GM18505 (cell line): ENCODE results near the gene PADI1.

Experiments used
- ATAC-seq: cut with Tn5 transposase; IDR thresholded peaks from one replicate; pipeline ENCODE4 v1.9.1; 2021; ENCODE audit not compliant: unreplicated experiment
- POLR2A ChIP-seq: IDR thresholded peaks from 4 replicates; pipeline ENCODE4 v1.6.1; 2011; ENCODE audit warnings: borderline replicate concordance; ENCODE audit not compliant: insufficient read depth, insufficient read length; ENCODE audit errors: extremely low read depth

Gene PADI1, protein sequence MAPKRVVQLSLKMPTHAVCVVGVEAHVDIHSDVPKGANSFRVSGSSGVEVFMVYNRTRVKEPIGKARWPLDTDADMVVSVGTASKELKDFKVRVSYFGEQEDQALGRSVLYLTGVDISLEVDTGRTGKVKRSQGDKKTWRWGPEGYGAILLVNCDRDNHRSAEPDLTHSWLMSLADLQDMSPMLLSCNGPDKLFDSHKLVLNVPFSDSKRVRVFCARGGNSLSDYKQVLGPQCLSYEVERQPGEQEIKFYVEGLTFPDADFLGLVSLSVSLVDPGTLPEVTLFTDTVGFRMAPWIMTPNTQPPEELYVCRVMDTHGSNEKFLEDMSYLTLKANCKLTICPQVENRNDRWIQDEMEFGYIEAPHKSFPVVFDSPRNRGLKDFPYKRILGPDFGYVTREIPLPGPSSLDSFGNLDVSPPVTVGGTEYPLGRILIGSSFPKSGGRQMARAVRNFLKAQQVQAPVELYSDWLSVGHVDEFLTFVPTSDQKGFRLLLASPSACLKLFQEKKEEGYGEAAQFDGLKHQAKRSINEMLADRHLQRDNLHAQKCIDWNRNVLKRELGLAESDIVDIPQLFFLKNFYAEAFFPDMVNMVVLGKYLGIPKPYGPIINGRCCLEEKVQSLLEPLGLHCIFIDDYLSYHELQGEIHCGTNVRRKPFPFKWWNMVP

DNA sequence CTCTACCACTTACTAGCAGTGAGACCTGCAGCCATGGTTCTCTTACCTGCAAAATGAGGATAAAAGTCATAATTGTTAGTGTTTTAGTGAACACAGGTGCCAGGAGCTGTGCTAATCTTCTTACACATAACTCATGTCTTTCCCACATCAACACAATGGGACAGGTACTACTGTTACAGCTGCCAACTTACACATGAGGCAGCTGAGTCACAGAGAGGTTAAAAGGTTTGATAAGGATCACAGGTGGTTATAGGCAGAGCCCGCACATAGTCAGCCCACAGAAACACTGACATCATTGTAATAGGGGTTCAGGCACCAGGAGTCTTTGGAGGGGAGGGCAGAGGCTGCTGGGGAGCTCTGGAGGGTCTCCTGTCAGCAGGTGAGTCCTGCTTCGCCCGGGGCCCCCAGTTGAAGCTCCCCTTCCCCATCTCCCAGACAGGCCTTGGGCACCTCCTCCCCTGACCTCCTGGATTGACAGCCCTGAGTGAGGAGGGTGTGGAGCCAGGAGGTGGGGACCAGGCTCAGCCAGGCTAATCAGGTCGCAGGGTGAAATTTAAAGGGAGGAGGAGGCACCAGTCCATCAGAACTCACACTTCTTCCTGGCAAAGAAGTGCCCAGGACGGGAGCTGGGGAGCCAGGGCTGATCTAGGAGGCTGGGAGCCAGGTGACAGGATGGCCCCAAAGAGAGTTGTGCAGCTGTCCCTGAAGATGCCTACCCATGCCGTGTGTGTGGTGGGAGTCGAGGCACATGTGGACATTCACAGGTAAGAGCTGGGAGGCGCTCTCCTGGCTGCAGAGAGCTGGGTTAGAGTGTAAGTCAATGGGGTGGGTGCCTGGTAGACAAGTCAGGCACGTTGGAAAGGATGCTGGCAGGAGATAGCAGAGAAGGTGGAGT lies at the start of gene PADI1:
Gene PADI1, plus strand, starts transcription at position 583 of the 895 bp plus-strand sequence. Its CDS starts 90 bp downstream, at position 673.
- TF ChIP-seq POLR2A = no peak
- ATAC-seq = no peak

GRCh38 chr1:17155257-17155920 lies 49.5 kb upstream of the PADI1 start:
- ATAC-seq = no peak
- no peak for TF ChIP-seq POLR2A

GRCh38 chr1:17156108-17156507 lies 48.8 kb upstream of the PADI1 start:
- no peak for TF ChIP-seq POLR2A
- ATAC-seq = no peak

GRCh38 chr1:17158961-17159360 lies 46.0 kb upstream of the PADI1 start:
- no peak for ATAC-seq
- TF ChIP-seq POLR2A = no peak

DNA sequence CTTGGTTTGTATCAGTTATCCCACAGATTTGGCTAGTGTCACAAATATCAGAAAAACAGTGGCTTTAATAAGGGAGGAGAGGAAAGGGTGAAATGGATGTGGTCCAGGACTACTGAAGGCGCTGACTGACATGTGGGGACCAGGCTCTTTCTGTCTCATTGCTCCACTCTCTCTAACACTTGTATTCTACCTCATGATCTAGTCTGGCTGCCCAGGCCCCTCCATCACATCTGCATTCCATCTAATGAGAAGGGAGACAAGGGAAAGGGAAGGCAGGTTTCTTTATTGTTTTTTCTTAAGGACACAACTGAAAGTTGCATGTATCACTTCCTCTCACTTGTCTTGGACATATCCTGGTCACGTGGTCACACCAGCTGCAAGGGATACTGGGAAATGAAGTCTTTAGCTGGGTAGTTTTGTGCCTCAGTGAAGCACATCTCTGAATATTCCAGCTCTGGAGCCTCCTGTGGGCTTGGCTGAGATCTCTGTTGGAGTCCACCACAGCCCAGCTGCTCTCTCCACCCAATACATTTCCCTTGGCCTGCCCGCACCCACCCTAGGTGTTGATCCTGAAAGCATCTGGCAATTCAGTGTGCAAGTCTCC lies 43.7 kb upstream of the PADI1 start:
- TF ChIP-seq POLR2A = no peak
- no peak for ATAC-seq

GRCh38 chr1:17161926-17162800 lies 42.8 kb upstream of the PADI1 start:
- ATAC-seq = no peak

GRCh38 chr1:17162941-17163340 lies 42.0 kb upstream of the PADI1 start:
- no peak for ATAC-seq

More at GRCh38 chr1:17161926-17162800, 42.8 kb upstream of the PADI1 start:
- TF ChIP-seq POLR2A = no peak

GRCh38 chr1:17163371-17163770 lies 41.6 kb upstream of the PADI1 start:
- ATAC-seq = no peak
- no peak for TF ChIP-seq POLR2A

More at GRCh38 chr1:17162941-17163340, 42.0 kb upstream of the PADI1 start:
- no peak for TF ChIP-seq POLR2A

GRCh38 chr1:17163789-17164666 lies 40.9 kb upstream of the PADI1 start:
- no peak for TF ChIP-seq POLR2A
- ATAC-seq = no peak

DNA sequence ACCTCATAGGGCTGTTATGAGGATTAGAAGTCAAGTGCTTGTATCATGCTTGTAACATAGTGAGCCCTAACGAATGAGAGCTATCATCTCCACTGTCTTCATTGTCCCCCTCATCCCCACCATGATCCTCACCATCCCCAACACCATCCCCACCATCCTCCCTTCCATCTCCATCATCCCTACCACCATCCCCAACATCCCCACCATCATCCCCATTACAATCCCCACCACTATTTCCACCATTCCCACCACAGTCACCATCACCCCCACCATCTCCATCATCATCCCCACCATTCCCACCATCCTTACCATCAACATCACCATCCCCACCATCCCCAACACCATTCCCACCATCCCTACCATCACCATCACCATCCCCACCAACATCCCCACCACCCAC lies 39.1 kb upstream of the PADI1 start:
- ATAC-seq = no peak
- no peak for TF ChIP-seq POLR2A

DNA sequence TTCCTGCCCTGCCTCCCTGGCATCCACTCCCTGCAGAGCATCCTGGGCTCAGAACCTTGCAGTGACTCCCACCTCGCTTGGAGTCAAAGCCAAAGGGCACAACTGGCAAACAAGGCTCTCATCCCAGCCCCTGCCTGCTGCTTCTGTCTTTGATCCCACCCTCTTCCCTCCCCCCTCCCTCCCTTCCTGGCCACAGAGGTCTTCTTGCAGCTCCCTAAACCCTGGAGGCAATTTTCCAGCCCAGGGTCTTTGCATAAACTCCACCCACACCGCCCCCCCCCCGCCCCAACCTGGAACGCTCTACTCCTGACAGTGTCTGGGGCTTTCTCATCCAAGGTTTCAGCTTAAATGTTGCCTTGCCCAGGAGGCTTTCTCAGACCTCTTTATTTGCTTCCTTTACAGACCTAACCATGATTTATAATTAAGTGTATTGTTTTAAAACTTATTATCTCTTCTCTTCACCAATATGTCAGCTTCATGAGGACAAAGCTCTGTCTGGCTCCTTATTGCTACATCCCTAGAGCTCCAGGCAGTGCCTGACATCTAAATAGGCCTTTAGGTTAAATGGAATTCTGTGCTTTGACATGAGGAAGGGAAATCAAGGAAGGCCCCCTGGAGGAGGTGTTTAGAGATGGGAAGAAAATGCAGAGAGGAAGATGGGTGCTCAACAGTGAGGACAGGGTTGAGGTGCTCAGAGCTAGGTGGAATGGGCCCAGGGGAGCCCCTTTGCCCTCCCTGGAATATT lies 37.7 kb upstream of the PADI1 start:
- ATAC-seq = no peak
- no peak for TF ChIP-seq POLR2A

DNA sequence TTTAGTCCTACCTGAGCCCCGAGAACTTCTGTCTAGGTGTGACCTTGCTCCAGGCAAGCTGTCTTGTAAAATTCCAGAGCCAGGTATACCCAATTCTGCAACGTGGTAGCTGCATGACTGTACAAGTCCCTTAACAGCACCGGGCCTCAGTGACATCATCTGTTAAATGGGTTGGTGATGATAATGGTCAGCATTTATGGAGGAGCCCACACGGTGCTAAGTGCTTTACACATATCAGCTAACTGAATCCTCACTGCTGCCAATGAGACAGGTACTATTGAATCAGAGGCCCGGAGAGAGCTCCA lies 37.2 kb upstream of the PADI1 start:
- no peak for TF ChIP-seq POLR2A
- no peak for ATAC-seq
